Gastroesophageal sphincter (tissue), 4 donors: ENCODE data around the gene CD14. TPM values are rescaled to one million over a fixed set of nuclear protein-coding genes. Genes with fewer than 3 reads are reported as not detected.

Experiments
- ATAC-seq: fragments of 150-250 bp; one replicate; pipeline ENCODE4 v1.9.1; 2016; ENCODE audit warnings: mild to moderate bottlenecking, moderate library complexity
- H3K27ac ChIP-seq, 4 donors: fragments of 200-600 bp; sonication (generic) in 3 of 4; 1 replicate in 3 of 4; 2 replicates in 1 of 4; pipeline ENCODE4 v1.5.1; 2016 to 2019
- H3K27me3 ChIP-seq: fragments of 200-600 bp; sonication (generic); one replicate; pipeline ENCODE4 v1.5.1; 2019
- H3K36me3 ChIP-seq, 2 donors: fragments of 200-600 bp; sonication (generic); one replicate each; pipeline ENCODE4 v1.5.1; 2019; ENCODE audit warnings: control low read depth in 1 of 2
- H3K4me1 ChIP-seq, 3 donors: fragments of 200-600 bp; sonication (generic); 1 replicate in 2 of 3; 2 replicates in 1 of 3; pipeline ENCODE4 v1.5.1; 2016 to 2019; ENCODE audit warnings: control low read depth in 2 of 3
- H3K4me3 ChIP-seq, 2 donors: fragments of 200-600 bp; sonication (generic); one replicate each; pipeline ENCODE4 v1.5.1; 2019; ENCODE audit warnings: mild to moderate bottlenecking in 1 of 2, moderate library complexity in 1 of 2
- H3K9me3 ChIP-seq, 3 donors: fragments of 200-600 bp; sonication (generic); one replicate each; pipeline ENCODE4 v1.5.1; 2017 to 2019; ENCODE audit warnings: control low read depth in 2 of 3
- CTCF ChIP-seq, 4 experiments: fragments of 200-600 bp in 2 of 4; fragments of 450-650 bp in 2 of 4; sonication (generic) in 1 of 4; IDR thresholded peaks; one replicate each; pipeline ENCODE4 v1.5.1; 2017 to 2019; ENCODE audit warnings: antibody characterized with exemption in 4 of 4, mild to moderate bottlenecking in 2 of 4, moderate library complexity in 2 of 4
- EP300 ChIP-seq: sonication (generic); formaldehyde crosslinking; IDR thresholded peaks from one replicate; pipeline ENCODE4 v1.6.1; 2017; ENCODE audit warnings: antibody characterized with exemption, mild to moderate bottlenecking
- POLR2A ChIP-seq, 2 donors: fragments of 450-650 bp; IDR thresholded peaks; one replicate each; pipeline ENCODE4 v1.6.1; 2017; ENCODE audit warnings: antibody characterized with exemption in 2 of 2, mild to moderate bottlenecking in 2 of 2, moderate library complexity in 1 of 2
- POLR2AphosphoS5 ChIP-seq: sonication (generic); formaldehyde crosslinking; IDR thresholded peaks from one replicate; pipeline ENCODE4 v1.6.1; 2017; ENCODE audit warnings: antibody characterized with exemption
- WGBS, 2 donors: methylation state at CpG; one replicate each; pipeline ENCODE4 v1.1.5; 2018; ENCODE audit warnings: low coverage in 1 of 2; 5-methylcytosine and 5-hydroxymethylcytosine counted together
- total RNA-seq, 4 donors: library from RNA; depleted of rRNA; stranded (reverse); fragments of >200 nt; gene quantifications; one replicate each; pipeline ENCODE4 v1.1.0, GENCODE V29; 2016

The CD14 gene
- total RNA-seq = 10 to 100 TPM; 20.4 to 84.5 (median 37.9) TPM

- peak within 1 kb of the TSS; percentile 3 to 81 (median 78) for H3K27ac ChIP-seq
- H3K4me3 ChIP-seq = peak within 1 kb of the TSS; percentile 40 to 62
- TF ChIP-seq POLR2AphosphoS5 (peak; percentile 42), CTCF (IDR thresholded peaks at IDR 0.05) (peak in 1 of 4 experiments; percentile 9), POLR2A (IDR thresholded peaks at IDR 0.05) (peak in 1 of 2 donors; percentile 37), EP300 (no peak)
- no peaks in the 10 kb centered on the region for H3K9me3 ChIP-seq
- H3K36me3 ChIP-seq = no peaks in the 10 kb centered on the region
- peaks cover 0 to 28% (median 7%) of the 10 kb centered on the region in 3 donors for H3K4me1 ChIP-seq
- 0 to 11% methylated on average over 4 to 8 of the region's 16 CpGs for WGBS, 2 donors
- peak; percentile 61 for ATAC-seq
- no peaks in the 10 kb centered on the region for H3K27me3 ChIP-seq
Observed at GRCh38 chr5:140633021-140633471, at the start of gene CD14. CD14 (minus strand) TSS chr5:140633175; CDS start chr5:140633071, 104 bp downstream.

- Histone ChIP-seq H3K4me1 (no peaks in the 10 kb centered on the region), H3K27ac (no peak overlapping the region), H3K36me3 (peaks cover 0 to 100% of the 10 kb centered on the region in 2 donors), H3K27me3 (no peaks in the 10 kb centered on the region), H3K4me3 (no peak overlapping the region), H3K9me3 (no peaks in the 10 kb centered on the region)
- WGBS, 2 donors = 94 to 100% methylated on average over 6 of the region's 7 CpGs
- TF ChIP-seq EP300 = no peak
- ATAC-seq = no peak
Observed at GRCh38 chr5:140678993-140679392, 46.0 kb upstream of the CD14 start.

- no peak overlapping the region for H3K27ac ChIP-seq
- no peaks in the 10 kb centered on the region for H3K27me3 ChIP-seq
- peaks cover 0 to 100% of the 10 kb centered on the region in 2 donors for H3K36me3 ChIP-seq
- 94 to 100% methylated on average over 2 to 3 of the region's 3 CpGs for WGBS, 2 donors
- peaks cover 0 to 2% (median 0%) of the 10 kb centered on the region in 3 donors for H3K4me1 ChIP-seq
- H3K4me3 ChIP-seq = no peak overlapping the region
- no peak for TF ChIP-seq POLR2AphosphoS5
- TF ChIP-seq EP300 = no peak
- no peak for TF ChIP-seq POLR2A (IDR thresholded peaks at IDR 0.05)
- TF ChIP-seq CTCF (IDR thresholded peaks at IDR 0.05) = no peak
- H3K9me3 ChIP-seq = no peaks in the 10 kb centered on the region
- ATAC-seq = no peak
Observed at GRCh38 chr5:140677947-140678346, 45.0 kb upstream of the CD14 start.

- no peak for TF ChIP-seq EP300
- TF ChIP-seq POLR2A (IDR thresholded peaks at IDR 0.05) = no peak
- TF ChIP-seq POLR2AphosphoS5 = no peak
- no peak for TF ChIP-seq CTCF (IDR thresholded peaks at IDR 0.05)
- peaks cover 0 to 99% of the 10 kb centered on the region in 2 donors for H3K36me3 ChIP-seq
- H3K9me3 ChIP-seq = no peaks in the 10 kb centered on the region
- no peak overlapping the region for H3K4me3 ChIP-seq
- H3K4me1 ChIP-seq = peaks cover 0 to 12% (median 0%) of the 10 kb centered on the region in 3 donors
- H3K27ac ChIP-seq = no peak overlapping the region
- 90% methylated on average over 4 of the region's 4 CpGs; no CpG with 5 or more reads in 1 of the 2 donors for WGBS, 2 donors
- ATAC-seq = no peak
- no peaks in the 10 kb centered on the region for H3K27me3 ChIP-seq
Observed at GRCh38 chr5:140674629-140675028, 41.7 kb upstream of the CD14 start.

- WGBS, 2 donors = 71% methylated on average over 1 of the region's 2 CpGs; no CpG with 5 or more reads in 1 of the 2 donors
- no peaks in the 10 kb centered on the region for H3K27me3 ChIP-seq
Observed at GRCh38 chr5:140674211-140674610, 41.2 kb upstream of the CD14 start.

More at GRCh38 chr5:140674211-140674610, 41.2 kb upstream of the CD14 start:
- Histone ChIP-seq H3K27ac (no peak overlapping the region), H3K4me3 (no peak overlapping the region), H3K9me3 (no peaks in the 10 kb centered on the region), H3K36me3 (peaks cover 0 to 99% of the 10 kb centered on the region in 2 donors), H3K4me1 (peaks cover 0 to 12% (median 0%) of the 10 kb centered on the region in 3 donors)
- no peak for ATAC-seq
- TF ChIP-seq EP300 (no peak), POLR2AphosphoS5 (no peak), CTCF (IDR thresholded peaks at IDR 0.05) (no peak), POLR2A (IDR thresholded peaks at IDR 0.05) (no peak)
